Mesenchymal stem cell (in vitro differentiated cells and primary cell): ENCODE data around the gene FBXL7.

Source experiments
- DNase-seq: peaks from one replicate; pipeline ENCODE4 v3.0.0-alpha.2; 2013
- H2AFZ ChIP-seq: one replicate; pipeline ENCODE4 v1.6.1; 2013; ENCODE audit warnings: low read depth, mild to moderate bottlenecking, control low read depth, inconsistent platforms, low read length, moderate library complexity
- H2AK5ac ChIP-seq: 2 replicates; pipeline ENCODE4 v1.6.1; 2013; ENCODE audit warnings: low read length, moderate library complexity, mild to moderate bottlenecking, inconsistent platforms; ENCODE audit not compliant: severe bottlenecking
- H2BK120ac ChIP-seq: one replicate; pipeline ENCODE4 v1.6.1; 2013; ENCODE audit warnings: low read depth, mild to moderate bottlenecking, inconsistent platforms, low read length, moderate library complexity
- H2BK12ac ChIP-seq, 2 experiments: one replicate each; pipeline ENCODE4 v1.6.1; 2013; ENCODE audit warnings: inconsistent platforms in 2 of 2, low read length in 2 of 2, mild to moderate bottlenecking in 2 of 2, moderate library complexity in 2 of 2, control low read depth in 1 of 2
- H2BK15ac ChIP-seq: one replicate; pipeline ENCODE4 v1.6.1; 2013; ENCODE audit warnings: mild to moderate bottlenecking, low read depth, inconsistent platforms; ENCODE audit not compliant: poor library complexity, severe bottlenecking
- H2BK5ac ChIP-seq: 2 replicates; pipeline ENCODE4 v1.6.1; 2013; ENCODE audit warnings: low read depth, mild to moderate bottlenecking, low read length, control low read depth, inconsistent platforms; ENCODE audit not compliant: poor library complexity, severe bottlenecking
- H3K14ac ChIP-seq, 2 experiments: one replicate each; pipeline ENCODE4 v1.6.1; 2013; ENCODE audit warnings: inconsistent platforms in 2 of 2, low read length in 2 of 2, control low read depth in 1 of 2, mild to moderate bottlenecking in 1 of 2, moderate library complexity in 1 of 2
- H3K18ac ChIP-seq, 2 experiments: one replicate each; pipeline ENCODE4 v1.6.1; 2013; ENCODE audit warnings: inconsistent platforms in 2 of 2, low read length in 2 of 2, control low read depth in 1 of 2, low read depth in 1 of 2, mild to moderate bottlenecking in 1 of 2
- H3K23ac ChIP-seq, 2 experiments: one replicate each; pipeline ENCODE4 v1.6.1; 2013; ENCODE audit warnings: inconsistent platforms in 2 of 2, low read length in 2 of 2, mild to moderate bottlenecking in 2 of 2, moderate library complexity in 2 of 2, control low read depth in 1 of 2
- H3K27ac ChIP-seq: 2 replicates; pipeline ENCODE4 v1.5.1; 2013; ENCODE audit warnings: mild to moderate bottlenecking, moderate library complexity, low read length, control low read depth, inconsistent platforms; ENCODE audit not compliant: poor library complexity, severe bottlenecking
- H3K27me3 ChIP-seq, 2 experiments: 2 replicates each; pipeline versions ENCODE4 v1.6.1 to v1.7.0; 2013; ENCODE audit warnings: low read length in 2 of 2, mild to moderate bottlenecking in 2 of 2, moderate library complexity in 2 of 2, control low read depth in 1 of 2, inconsistent platforms in 1 of 2; ENCODE audit not compliant: control insufficient read depth in 1 of 2, insufficient read depth in 1 of 2
- H3K36me3 ChIP-seq, 2 experiments: 2 replicates each; pipeline versions ENCODE4 v1.6.1 to v1.7.0; 2013; ENCODE audit warnings: low read length in 2 of 2, control low read depth in 1 of 2, inconsistent platforms in 1 of 2, low read depth in 1 of 2, mild to moderate bottlenecking in 1 of 2; ENCODE audit not compliant: insufficient read depth in 2 of 2, control insufficient read depth in 1 of 2
- H3K4ac ChIP-seq, 2 experiments: one replicate each; pipeline ENCODE4 v1.6.1; 2013; ENCODE audit warnings: inconsistent platforms in 2 of 2, low read length in 2 of 2, mild to moderate bottlenecking in 2 of 2, moderate library complexity in 2 of 2, control low read depth in 1 of 2, low read depth in 1 of 2
- H3K4me1 ChIP-seq: 2 replicates; pipeline ENCODE4 v1.6.1; 2013; ENCODE audit warnings: low read depth, low read length, control low read depth; ENCODE audit not compliant: control insufficient read depth, insufficient read depth
- H3K4me2 ChIP-seq: 2 replicates; pipeline ENCODE4 v1.6.1; 2013; ENCODE audit warnings: low read length, mild to moderate bottlenecking, inconsistent platforms; ENCODE audit not compliant: poor library complexity, severe bottlenecking
- H3K4me3 ChIP-seq, 2 experiments: 2 replicates each; pipeline versions ENCODE4 v1.5.1 to v1.7.0; 2013; ENCODE audit warnings: low read length in 2 of 2, mild to moderate bottlenecking in 2 of 2, control low read depth in 1 of 2, low read depth in 1 of 2; ENCODE audit not compliant: insufficient read depth in 1 of 2
- H3K79me1 ChIP-seq: replicated peaks from 2 replicates; pipeline ENCODE4 v1.6.1; 2013; ENCODE audit warnings: mild to moderate bottlenecking, control low read depth, low read length, inconsistent platforms; ENCODE audit not compliant: poor library complexity, severe bottlenecking
- H3K9ac ChIP-seq: 2 replicates; pipeline ENCODE4 v1.7.0; 2013; ENCODE audit warnings: mild to moderate bottlenecking, low read length, moderate library complexity
- H3K9me3 ChIP-seq: 2 replicates; pipeline ENCODE4 v1.7.0; 2013; ENCODE audit warnings: mild to moderate bottlenecking, low read length; ENCODE audit not compliant: control insufficient read depth
- H4K8ac ChIP-seq: one replicate; pipeline ENCODE4 v1.6.1; 2013; ENCODE audit warnings: inconsistent platforms, mild to moderate bottlenecking, low read length, moderate library complexity
- H4K91ac ChIP-seq: one replicate; pipeline ENCODE4 v1.6.1; 2013; ENCODE audit warnings: mild to moderate bottlenecking, low read length, inconsistent platforms
- WGBS: methylation state at CpG from one replicate; pipeline ENCODE4 v1.1.7; 2013; ENCODE audit warnings: mixed read lengths; 5-methylcytosine and 5-hydroxymethylcytosine counted together

Gene FBXL7

GRCh38 chr5:15587916-15588315 is 87.9 kb downstream of the FBXL7 start:
- no peak overlapping the region for H2AFZ ChIP-seq
- no peak overlapping the region for H3K14ac ChIP-seq
- peaks cover 7% of the 10 kb centered on the region in 2 experiments for H3K36me3 ChIP-seq
- no peaks in the 10 kb centered on the region for H3K27me3 ChIP-seq
- H3K9ac ChIP-seq, result no peak overlapping the region
- no peak overlapping the region for H3K4ac ChIP-seq
- no peak overlapping the region for H4K91ac ChIP-seq
- no peak overlapping the region for H2BK120ac ChIP-seq
- H3K4me3 ChIP-seq, result no peak overlapping the region
- no peak overlapping the region for H2AK5ac ChIP-seq
- no peak overlapping the region for H3K18ac ChIP-seq
- H2BK12ac ChIP-seq, result no peak overlapping the region
- H2BK15ac ChIP-seq, result no peak overlapping the region
- peaks cover 37% of the 10 kb centered on the region for H3K79me1 ChIP-seq
- no peak overlapping the region for H3K4me2 ChIP-seq
- DNase-seq, result no peak
- H3K4me1 ChIP-seq, result no peaks in the 10 kb centered on the region
- peaks cover 15% of the 10 kb centered on the region for H3K9me3 ChIP-seq
- H3K27ac ChIP-seq, result no peak overlapping the region
- no peak overlapping the region for H2BK5ac ChIP-seq
- H4K8ac ChIP-seq, result no peak overlapping the region
- no peak overlapping the region for H3K23ac ChIP-seq

DNA sequence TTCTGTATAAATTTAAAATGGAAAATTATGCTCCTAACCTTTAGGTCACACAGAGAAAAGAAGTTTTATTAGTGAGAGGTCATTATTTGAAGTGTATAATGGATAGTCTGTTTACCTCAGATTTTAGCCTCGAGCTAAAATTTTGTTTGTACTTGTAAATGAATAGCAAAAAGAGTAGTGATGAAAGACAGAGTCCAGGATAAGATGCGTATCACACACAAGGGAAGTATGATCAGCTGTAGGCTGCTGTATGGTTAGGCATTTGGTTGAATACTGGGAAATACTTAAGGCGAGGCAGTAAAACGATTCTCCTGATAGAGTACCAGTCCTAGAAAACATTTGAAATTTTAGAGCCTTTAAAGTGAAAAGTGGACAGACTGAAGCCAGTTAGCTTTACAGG is 92.7 kb downstream of the FBXL7 start:
- H3K27me3 ChIP-seq, result no peaks in the 10 kb centered on the region

GRCh38 chr5:15594977-15595568 is 95.1 kb downstream of the FBXL7 start:
- no peaks in the 10 kb centered on the region for H3K27me3 ChIP-seq
- H2BK15ac ChIP-seq, result no peak overlapping the region
- H3K18ac ChIP-seq, result no peak overlapping the region
- peak; percentile 18 for DNase-seq
- no peak overlapping the region for H4K8ac ChIP-seq
- H2AFZ ChIP-seq, result no peak overlapping the region
- no peak overlapping the region for H3K14ac ChIP-seq
- no peak overlapping the region for H2BK120ac ChIP-seq
- no peak overlapping the region for H3K4me3 ChIP-seq
- H3K9ac ChIP-seq, result no peak overlapping the region
- H3K79me1 ChIP-seq, result peaks cover 40% of the 10 kb centered on the region
- H4K91ac ChIP-seq, result no peak overlapping the region
- H3K9me3 ChIP-seq, result no peaks in the 10 kb centered on the region
- H3K36me3 ChIP-seq, result no peaks in the 10 kb centered on the region
- no peak overlapping the region for H2BK5ac ChIP-seq
- WGBS, result 64% methylated on average over 5 of the region's 7 CpGs
- H3K4me1 ChIP-seq, result no peaks in the 10 kb centered on the region
- H3K23ac ChIP-seq, result no peak overlapping the region
- no peak overlapping the region for H3K4ac ChIP-seq
- H2BK12ac ChIP-seq, result no peak overlapping the region
- H3K4me2 ChIP-seq, result no peak overlapping the region
- H2AK5ac ChIP-seq, result no peak overlapping the region
- H3K27ac ChIP-seq, result no peak overlapping the region

More for the DNA sequence above, 92.7 kb downstream of the FBXL7 start:
- H2BK15ac ChIP-seq, result no peak overlapping the region
- no peak overlapping the region for H3K4me3 ChIP-seq
- H3K27ac ChIP-seq, result no peak overlapping the region
- no peaks in the 10 kb centered on the region for H3K9me3 ChIP-seq
- H2AK5ac ChIP-seq, result no peak overlapping the region
- H2BK120ac ChIP-seq, result no peak overlapping the region
- no peak overlapping the region for H2AFZ ChIP-seq
- no peak overlapping the region for H3K18ac ChIP-seq
- H3K4me2 ChIP-seq, result no peak overlapping the region
- H3K4ac ChIP-seq, result no peak overlapping the region
- no peak overlapping the region for H2BK5ac ChIP-seq
- no peak overlapping the region for H4K8ac ChIP-seq
- H3K9ac ChIP-seq, result no peak overlapping the region
- H2BK12ac ChIP-seq, result no peak overlapping the region
- H3K14ac ChIP-seq, result no peak overlapping the region
- no peak overlapping the region for H3K23ac ChIP-seq
- no peak overlapping the region for H4K91ac ChIP-seq
- H3K79me1 ChIP-seq, result peaks cover 36% of the 10 kb centered on the region
- H3K4me1 ChIP-seq, result no peaks in the 10 kb centered on the region
- WGBS, result 67% methylated on average over 4 of the region's 4 CpGs
- H3K36me3 ChIP-seq, result no peaks in the 10 kb centered on the region
- no peak for DNase-seq

DNA sequence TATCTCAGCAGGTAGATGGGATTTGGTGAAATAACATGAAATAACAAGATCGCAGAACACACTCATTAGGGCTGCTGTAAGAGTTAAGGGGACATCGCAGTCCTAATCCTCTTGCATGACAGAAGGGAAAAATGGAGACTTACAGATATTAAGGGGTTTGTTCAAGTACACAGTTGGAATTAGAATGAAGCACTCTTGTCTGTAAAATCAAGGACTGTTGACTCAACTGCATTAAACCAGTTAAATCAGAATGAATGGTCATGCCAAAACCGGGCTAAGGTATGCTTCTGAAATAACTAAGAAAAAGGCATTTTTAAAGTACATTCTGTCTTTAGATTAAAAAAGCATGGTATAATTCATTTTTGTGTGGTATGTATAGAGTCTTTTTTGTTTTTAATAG is 95.9 kb downstream of the FBXL7 start:
- Histone ChIP-seq H3K9ac (no peak overlapping the region), H2BK5ac (no peak overlapping the region), H3K4ac (no peak overlapping the region), H4K91ac (no peak overlapping the region), H3K14ac (no peak overlapping the region), H3K4me3 (no peak overlapping the region), H2BK12ac (no peak overlapping the region), H3K18ac (no peak overlapping the region), H3K4me2 (no peak overlapping the region), H3K27me3 (no peaks in the 10 kb centered on the region), H2AFZ (no peak overlapping the region), H2AK5ac (no peak overlapping the region), H3K27ac (no peak overlapping the region), H3K79me1 (peaks cover 38% of the 10 kb centered on the region), H3K4me1 (no peaks in the 10 kb centered on the region), H4K8ac (no peak overlapping the region), H3K9me3 (no peaks in the 10 kb centered on the region), H3K36me3 (no peaks in the 10 kb centered on the region), H2BK120ac (no peak overlapping the region), H3K23ac (no peak overlapping the region), H2BK15ac (no peak overlapping the region)
- 94% methylated on average over 2 of the region's 3 CpGs for WGBS
- no peak for DNase-seq
